Measurements from ENCODE around the gene TMEM19.

Gene TMEM19

GRCh38 chr12:71749666-71750065, 63.8 kb downstream of the TMEM19 start:
- peaks cover 34% of the 10 kb centered on the region for H3K27me3 Mint-ChIP-seq (ENCODE audit: low read depth, poor library complexity)
- peaks cover 5% of the 10 kb centered on the region for H3K4me1 Mint-ChIP-seq
- no peak for DNase-seq
- H3K4me3 Mint-ChIP-seq, result no peak overlapping the region
- no peaks in the 10 kb centered on the region for H3K36me3 Mint-ChIP-seq (ENCODE audit: low read depth)
- TF ChIP-seq CTCF (IDR thresholded peaks at IDR 0.05), result no peak
- no peaks in the 10 kb centered on the region for H3K9me3 Mint-ChIP-seq
- no peak overlapping the region for H3K27ac Mint-ChIP-seq

GRCh38 chr12:71752891-71753290, 67.0 kb downstream of the TMEM19 start:
- Mint-ChIP-seq H3K27me3 (ENCODE audit: low read depth, poor library complexity) (peaks cover 28% of the 10 kb centered on the region), H3K4me1 (peaks cover 18% of the 10 kb centered on the region)

More at GRCh38 chr12:71752891-71753290, 67.0 kb downstream of the TMEM19 start:
- Mint-ChIP-seq H3K36me3 (ENCODE audit: low read depth) (peaks cover 17% of the 10 kb centered on the region), H3K4me3 (no peak overlapping the region), H3K27ac (no peak overlapping the region), H3K9me3 (peaks cover 13% of the 10 kb centered on the region)
- no peak for TF ChIP-seq CTCF (IDR thresholded peaks at IDR 0.05)
- DNase-seq, result no peak

Data from nephron progenitor cell (in vitro differentiated cells).